Mesenchymal stem cell (in vitro differentiated cells and primary cell): ENCODE measurements around the gene ATP8B1.

ENCODE experiments used
- DNase-seq: peaks from one replicate; pipeline ENCODE4 v3.0.0-alpha.2; 2013
- H2AFZ ChIP-seq: one replicate; pipeline ENCODE4 v1.6.1; 2013; ENCODE audit warnings: low read depth, mild to moderate bottlenecking, control low read depth, inconsistent platforms, low read length, moderate library complexity
- H2AK5ac ChIP-seq: 2 replicates; pipeline ENCODE4 v1.6.1; 2013; ENCODE audit warnings: low read length, moderate library complexity, mild to moderate bottlenecking, inconsistent platforms; ENCODE audit not compliant: severe bottlenecking
- H2BK120ac ChIP-seq: one replicate; pipeline ENCODE4 v1.6.1; 2013; ENCODE audit warnings: low read depth, mild to moderate bottlenecking, inconsistent platforms, low read length, moderate library complexity
- H2BK12ac ChIP-seq, 2 experiments: one replicate each; pipeline ENCODE4 v1.6.1; 2013; ENCODE audit warnings: inconsistent platforms in 2 of 2, low read length in 2 of 2, mild to moderate bottlenecking in 2 of 2, moderate library complexity in 2 of 2, control low read depth in 1 of 2
- H2BK15ac ChIP-seq: one replicate; pipeline ENCODE4 v1.6.1; 2013; ENCODE audit warnings: mild to moderate bottlenecking, low read depth, inconsistent platforms; ENCODE audit not compliant: poor library complexity, severe bottlenecking
- H2BK5ac ChIP-seq: 2 replicates; pipeline ENCODE4 v1.6.1; 2013; ENCODE audit warnings: low read depth, mild to moderate bottlenecking, low read length, control low read depth, inconsistent platforms; ENCODE audit not compliant: poor library complexity, severe bottlenecking
- H3K14ac ChIP-seq, 2 experiments: one replicate each; pipeline ENCODE4 v1.6.1; 2013; ENCODE audit warnings: inconsistent platforms in 2 of 2, low read length in 2 of 2, control low read depth in 1 of 2, mild to moderate bottlenecking in 1 of 2, moderate library complexity in 1 of 2
- H3K18ac ChIP-seq, 2 experiments: one replicate each; pipeline ENCODE4 v1.6.1; 2013; ENCODE audit warnings: inconsistent platforms in 2 of 2, low read length in 2 of 2, control low read depth in 1 of 2, low read depth in 1 of 2, mild to moderate bottlenecking in 1 of 2
- H3K23ac ChIP-seq, 2 experiments: one replicate each; pipeline ENCODE4 v1.6.1; 2013; ENCODE audit warnings: inconsistent platforms in 2 of 2, low read length in 2 of 2, mild to moderate bottlenecking in 2 of 2, moderate library complexity in 2 of 2, control low read depth in 1 of 2
- H3K27ac ChIP-seq: 2 replicates; pipeline ENCODE4 v1.5.1; 2013; ENCODE audit warnings: mild to moderate bottlenecking, moderate library complexity, low read length, control low read depth, inconsistent platforms; ENCODE audit not compliant: poor library complexity, severe bottlenecking
- H3K27me3 ChIP-seq, 2 experiments: 2 replicates each; pipeline versions ENCODE4 v1.6.1 to v1.7.0; 2013; ENCODE audit warnings: low read length in 2 of 2, mild to moderate bottlenecking in 2 of 2, moderate library complexity in 2 of 2, control low read depth in 1 of 2, inconsistent platforms in 1 of 2; ENCODE audit not compliant: control insufficient read depth in 1 of 2, insufficient read depth in 1 of 2
- H3K36me3 ChIP-seq, 2 experiments: 2 replicates each; pipeline versions ENCODE4 v1.6.1 to v1.7.0; 2013; ENCODE audit warnings: low read length in 2 of 2, control low read depth in 1 of 2, inconsistent platforms in 1 of 2, low read depth in 1 of 2, mild to moderate bottlenecking in 1 of 2; ENCODE audit not compliant: insufficient read depth in 2 of 2, control insufficient read depth in 1 of 2
- H3K4ac ChIP-seq, 2 experiments: one replicate each; pipeline ENCODE4 v1.6.1; 2013; ENCODE audit warnings: inconsistent platforms in 2 of 2, low read length in 2 of 2, mild to moderate bottlenecking in 2 of 2, moderate library complexity in 2 of 2, control low read depth in 1 of 2, low read depth in 1 of 2
- H3K4me1 ChIP-seq: 2 replicates; pipeline ENCODE4 v1.6.1; 2013; ENCODE audit warnings: low read depth, low read length, control low read depth; ENCODE audit not compliant: control insufficient read depth, insufficient read depth
- H3K4me2 ChIP-seq: 2 replicates; pipeline ENCODE4 v1.6.1; 2013; ENCODE audit warnings: low read length, mild to moderate bottlenecking, inconsistent platforms; ENCODE audit not compliant: poor library complexity, severe bottlenecking
- H3K4me3 ChIP-seq, 2 experiments: 2 replicates each; pipeline versions ENCODE4 v1.5.1 to v1.7.0; 2013; ENCODE audit warnings: low read length in 2 of 2, mild to moderate bottlenecking in 2 of 2, control low read depth in 1 of 2, low read depth in 1 of 2; ENCODE audit not compliant: insufficient read depth in 1 of 2
- H3K79me1 ChIP-seq: replicated peaks from 2 replicates; pipeline ENCODE4 v1.6.1; 2013; ENCODE audit warnings: mild to moderate bottlenecking, control low read depth, low read length, inconsistent platforms; ENCODE audit not compliant: poor library complexity, severe bottlenecking
- H3K9ac ChIP-seq: 2 replicates; pipeline ENCODE4 v1.7.0; 2013; ENCODE audit warnings: mild to moderate bottlenecking, low read length, moderate library complexity
- H3K9me3 ChIP-seq: 2 replicates; pipeline ENCODE4 v1.7.0; 2013; ENCODE audit warnings: mild to moderate bottlenecking, low read length; ENCODE audit not compliant: control insufficient read depth
- H4K8ac ChIP-seq: one replicate; pipeline ENCODE4 v1.6.1; 2013; ENCODE audit warnings: inconsistent platforms, mild to moderate bottlenecking, low read length, moderate library complexity
- H4K91ac ChIP-seq: one replicate; pipeline ENCODE4 v1.6.1; 2013; ENCODE audit warnings: mild to moderate bottlenecking, low read length, inconsistent platforms
- WGBS: methylation state at CpG from one replicate; pipeline ENCODE4 v1.1.7; 2013; ENCODE audit warnings: mixed read lengths; 5-methylcytosine and 5-hydroxymethylcytosine counted together

ATP8B1 gene

DNA sequence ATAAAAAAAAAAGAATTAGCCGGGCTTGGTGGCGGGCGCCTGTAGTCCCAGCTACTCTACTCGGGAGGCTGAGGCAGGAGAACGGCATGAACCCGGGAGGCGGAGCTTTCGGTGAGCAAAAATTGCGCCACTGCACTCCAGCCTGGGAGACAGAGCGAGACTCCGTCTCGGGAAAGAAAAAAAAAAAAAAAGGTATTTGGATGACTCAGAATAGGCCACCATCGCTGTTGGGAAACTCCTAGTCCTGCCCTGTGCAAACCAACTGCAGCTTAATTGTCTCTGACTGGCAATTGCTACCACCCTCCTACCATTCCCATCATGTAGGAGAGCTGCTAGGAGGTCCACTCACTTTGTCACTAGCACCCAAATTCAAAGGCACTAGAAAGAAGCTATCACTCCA is 43.5 kb downstream of the ATP8B1 start:
- Histone ChIP-seq H3K4me1 (no peaks in the 10 kb centered on the region), H3K27ac (no peak overlapping the region), H3K9ac (no peak overlapping the region), H3K79me1 (peaks cover 12% of the 10 kb centered on the region), H2BK12ac (no peak overlapping the region), H2AK5ac (no peak overlapping the region), H3K23ac (no peak overlapping the region), H3K36me3 (peaks cover 6 to 28% of the 10 kb centered on the region in 2 experiments), H3K9me3 (peaks cover 3% of the 10 kb centered on the region), H3K14ac (no peak overlapping the region), H2AFZ (no peak overlapping the region), H4K91ac (no peak overlapping the region), H2BK120ac (no peak overlapping the region), H3K4me3 (no peak overlapping the region), H2BK15ac (no peak overlapping the region), H2BK5ac (no peak overlapping the region), H3K4me2 (no peak overlapping the region), H3K27me3 (no peaks in the 10 kb centered on the region), H4K8ac (no peak overlapping the region), H3K4ac (no peak overlapping the region), H3K18ac (no peak overlapping the region)
- 94% methylated on average over 9 of the region's 13 CpGs for WGBS
- DNase-seq, result peak; percentile 47

DNA sequence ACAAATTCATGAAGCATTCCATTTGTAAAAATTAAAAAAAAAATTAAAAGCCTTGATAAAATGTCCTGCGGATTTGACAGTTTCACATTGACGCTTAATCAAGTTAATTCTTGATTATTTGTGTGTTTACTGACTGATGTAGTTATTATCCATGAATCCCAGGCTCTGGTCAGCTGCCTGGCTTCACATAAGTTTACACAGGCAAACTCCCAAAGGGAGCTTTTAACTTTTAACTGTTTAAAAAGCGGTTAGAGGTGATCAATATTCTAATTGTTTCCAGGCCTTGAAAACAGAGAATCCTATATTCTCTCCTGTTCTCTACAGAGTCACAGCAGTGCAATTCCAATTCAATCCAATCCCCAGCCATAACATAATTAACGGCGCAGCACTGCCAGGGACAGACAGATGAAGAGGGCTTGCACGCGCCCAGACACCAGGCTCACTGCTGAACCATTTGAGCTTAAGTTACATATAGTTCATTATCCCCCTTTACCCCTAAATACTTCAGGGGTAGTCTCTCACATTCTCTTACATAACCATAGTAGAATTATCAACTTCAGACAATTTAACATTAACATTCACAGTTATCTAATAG is 47.5 kb downstream of the ATP8B1 start:
- H2BK5ac ChIP-seq, result no peak overlapping the region
- H4K8ac ChIP-seq, result no peak overlapping the region
- no peak overlapping the region for H3K14ac ChIP-seq
- H3K79me1 ChIP-seq, result peaks cover 15% of the 10 kb centered on the region
- no peak overlapping the region for H3K4ac ChIP-seq
- no peak overlapping the region for H3K9ac ChIP-seq
- H2BK12ac ChIP-seq, result no peak overlapping the region
- H3K27me3 ChIP-seq, result no peaks in the 10 kb centered on the region
- no peak overlapping the region for H4K91ac ChIP-seq
- no peak overlapping the region for H3K4me3 ChIP-seq
- peaks cover 3% of the 10 kb centered on the region for H3K9me3 ChIP-seq
- no peak overlapping the region for H3K18ac ChIP-seq
- no peak overlapping the region for H3K4me2 ChIP-seq
- no peak for DNase-seq
- H2BK15ac ChIP-seq, result no peak overlapping the region
- no peak overlapping the region for H2BK120ac ChIP-seq
- H3K4me1 ChIP-seq, result peaks cover 6% of the 10 kb centered on the region
- H2AK5ac ChIP-seq, result no peak overlapping the region
- peaks cover 6 to 25% of the 10 kb centered on the region in 2 experiments for H3K36me3 ChIP-seq
- no peak overlapping the region for H3K27ac ChIP-seq
- no peak overlapping the region for H2AFZ ChIP-seq
- WGBS, result 88% methylated on average over 7 of the region's 7 CpGs
- no peak overlapping the region for H3K23ac ChIP-seq

DNA sequence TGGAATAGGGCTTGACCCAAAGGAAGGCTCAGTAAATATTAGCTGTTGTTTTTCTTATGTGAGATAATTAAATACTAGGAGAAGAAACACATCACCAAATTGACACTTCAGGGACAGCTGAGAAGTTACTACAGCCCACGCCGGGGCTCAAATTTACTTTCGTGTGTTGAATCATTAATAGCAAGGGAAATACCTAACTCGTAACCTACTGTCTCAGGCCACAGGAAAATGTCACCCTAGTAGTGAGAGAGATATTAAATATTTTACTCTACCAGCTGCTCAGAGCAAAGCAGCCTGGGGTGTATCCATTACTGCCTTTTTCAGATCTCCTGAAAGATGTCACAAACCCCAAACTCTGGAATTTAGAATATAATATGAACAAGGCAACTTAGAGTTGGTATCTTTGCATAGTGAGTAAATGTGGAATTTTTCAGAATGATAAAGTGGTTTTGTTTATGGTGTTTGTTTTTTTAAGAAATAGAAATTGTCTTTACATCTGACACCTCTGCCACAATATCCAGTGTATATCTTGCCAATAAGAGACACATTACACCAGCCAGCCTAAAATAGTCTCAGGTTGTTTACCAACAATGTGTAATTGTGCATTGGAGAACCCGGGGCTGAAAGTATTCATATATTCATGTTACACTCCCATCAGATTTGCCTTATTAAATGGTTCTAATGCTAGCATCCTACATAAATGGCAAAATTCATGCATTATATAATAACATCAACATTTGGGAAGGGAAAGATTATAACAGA is 48.4 kb downstream of the ATP8B1 start:
- Histone ChIP-seq H2BK15ac (no peak overlapping the region), H3K4ac (no peak overlapping the region), H3K14ac (no peak overlapping the region), H2BK5ac (no peak overlapping the region), H3K36me3 (peaks cover 6 to 17% of the 10 kb centered on the region in 2 experiments), H3K9me3 (peaks cover 3% of the 10 kb centered on the region), H2AFZ (no peak overlapping the region), H4K91ac (no peak overlapping the region), H3K27me3 (no peaks in the 10 kb centered on the region), H2AK5ac (no peak overlapping the region), H3K27ac (peak overlapping the region; percentile 40), H3K4me2 (peak overlapping the region; percentile 43), H3K79me1 (peaks cover 17% of the 10 kb centered on the region), H3K4me1 (peaks cover 6% of the 10 kb centered on the region), H3K23ac (no peak overlapping the region), H2BK12ac (no peak overlapping the region), H3K9ac (no peak overlapping the region), H4K8ac (no peak overlapping the region), H3K4me3 (no peak overlapping the region), H2BK120ac (no peak overlapping the region), H3K18ac (no peak overlapping the region)
- 88% methylated on average over 4 of the region's 5 CpGs for WGBS
- no peak for DNase-seq

DNA sequence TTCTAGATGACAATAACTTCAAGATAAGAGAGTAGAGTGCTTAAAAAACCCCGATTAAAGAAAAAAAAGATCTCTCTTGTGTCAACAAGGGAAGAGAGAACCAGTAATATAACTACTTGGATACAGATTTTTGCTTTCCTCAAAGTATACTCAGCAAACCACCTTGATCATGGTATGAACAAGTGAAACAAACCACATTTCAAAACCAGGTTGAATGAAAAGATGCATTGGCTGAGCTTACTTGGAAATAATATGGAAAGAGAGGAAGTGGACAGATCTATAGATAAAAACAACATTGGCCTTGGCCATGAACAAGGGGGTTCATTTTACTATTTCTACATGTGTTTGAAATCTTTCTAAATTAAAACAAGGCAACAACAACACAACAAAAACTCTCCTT is 50.1 kb downstream of the ATP8B1 start:
- Histone ChIP-seq H2BK5ac (no peak overlapping the region), H2BK12ac (no peak overlapping the region), H2AK5ac (no peak overlapping the region), H3K23ac (no peak overlapping the region), H3K4me2 (no peak overlapping the region), H2AFZ (no peak overlapping the region), H3K27ac (peak overlapping the region; percentile 53), H4K91ac (no peak overlapping the region), H3K27me3 (no peaks in the 10 kb centered on the region), H3K18ac (no peak overlapping the region), H3K4me3 (no peak overlapping the region), H3K4ac (no peak overlapping the region), H2BK15ac (no peak overlapping the region), H3K4me1 (peaks cover 6% of the 10 kb centered on the region), H3K9me3 (peaks cover 3% of the 10 kb centered on the region), H3K14ac (no peak overlapping the region), H3K79me1 (peaks cover 15% of the 10 kb centered on the region), H3K36me3 (peaks cover 6 to 16% of the 10 kb centered on the region in 2 experiments), H3K9ac (no peak overlapping the region), H4K8ac (no peak overlapping the region), H2BK120ac (no peak overlapping the region)
- no peak for DNase-seq
- no CpG with 5 or more reads among the region's 1 CpG for WGBS
